Testis (tissue), 3 donors: ENCODE measurements around the gene FGA. TPM values are rescaled to one million over a fixed set of nuclear protein-coding genes. Genes with fewer than 3 reads are reported as not detected.

Source experiments
- DNase-seq: peaks from one replicate; pipeline ENCODE4 v3.0.0-alpha.2; 2019
- H3K27ac ChIP-seq, 2 donors: fragments of 200-600 bp; sonication (generic); one replicate each; pipeline ENCODE4 v1.5.1; 2019
- H3K27me3 ChIP-seq: fragments of 200-600 bp; sonication (generic); one replicate; pipeline ENCODE4 v1.5.1; 2019
- H3K36me3 ChIP-seq: fragments of 200-600 bp; sonication (generic); one replicate; pipeline ENCODE4 v1.5.1; 2017; ENCODE audit warnings: low read depth; ENCODE audit errors: missing control alignments
- H3K4me1 ChIP-seq: fragments of 200-600 bp; sonication (generic); one replicate; pipeline ENCODE4 v1.5.1; 2019
- H3K4me3 ChIP-seq, 2 donors: fragments of 200-600 bp; sonication (generic); one replicate each; pipeline ENCODE4 v1.5.1; 2017 to 2019
- H3K9me3 ChIP-seq: fragments of 200-600 bp; sonication (generic); one replicate; pipeline ENCODE4 v1.5.1; 2017
- POLR2A ChIP-seq: fragments of 450-650 bp; IDR thresholded peaks from one replicate; pipeline ENCODE4 v1.6.1; 2017; ENCODE audit warnings: antibody characterized with exemption, mild to moderate bottlenecking, moderate library complexity
- WGBS, 2 donors: methylation state at CpG; one replicate each; pipeline ENCODE4 v1.1.5; 2018; 5-methylcytosine and 5-hydroxymethylcytosine counted together
- intact Hi-C: fragments of 100-400 bp; cut with DNase I; formaldehyde crosslinking; loops from one replicate; pipeline ENCODE4 v1.15.1; 2023; ENCODE audit warnings: low total_unique reads
- polyA plus RNA-seq: library from polyadenylated mRNA; stranded (reverse); fragments of 350-450 nt; fragmentation: Illumina TruSeq; extraction: RNeasy Lipid Tissue Mini Kit (QIAGEN cat#74804); gene quantifications from one replicate; pipeline ENCODE4 v1.2.3, GENCODE V29; 2014; ENCODE audit warnings: low read depth, low replicate concordance; ENCODE audit not compliant: insufficient read depth
- total RNA-seq, 2 donors: library from RNA; depleted of rRNA; stranded (reverse); fragments of >200 nt; gene quantifications; one replicate each; pipeline ENCODE4 v1.2.3, GENCODE V29; 2016
- TF ChIP-seq, protein P1 (sequence below), 3 experiments: fragments of 450-650 bp in 2 of 3; fragments of 200-600 bp in 1 of 3; sonication (generic) in 1 of 3; IDR thresholded peaks; one replicate each; pipeline ENCODE4 v1.5.1; 2016 to 2019; ENCODE audit warnings: antibody characterized with exemption in 3 of 3, mild to moderate bottlenecking in 2 of 3, moderate library complexity in 1 of 3

FGA gene
- total and polyA plus RNA-seq, 3 donors from 2014 or later: 1.1 to 9.1 (median 1.4) TPM

GRCh38 chr4:154586296-154587033 lies 4.1 kb downstream of the FGA start:
- WGBS, 2 donors: 58 to 76% methylated on average over 11 to 13 of the region's 13 CpGs

GRCh38 chr4:154585369-154586018 lies 5.0 kb downstream of the FGA start:
- Histone ChIP-seq H3K9me3 (no peaks in the 10 kb centered on the region), H3K36me3 (no peaks in the 10 kb centered on the region), H3K27me3 (no peaks in the 10 kb centered on the region), H3K4me1 (no peaks in the 10 kb centered on the region), H3K27ac (no peak overlapping the region), H3K4me3 (peak overlapping the region in 1 of 2 donors; percentile 4)
- intact Hi-C loops: no loop called here
- DNase-seq: no peak
- 74 to 79% methylated on average over 10 of the region's 10 CpGs for WGBS, 2 donors
- TF ChIP-seq, protein P1, sequence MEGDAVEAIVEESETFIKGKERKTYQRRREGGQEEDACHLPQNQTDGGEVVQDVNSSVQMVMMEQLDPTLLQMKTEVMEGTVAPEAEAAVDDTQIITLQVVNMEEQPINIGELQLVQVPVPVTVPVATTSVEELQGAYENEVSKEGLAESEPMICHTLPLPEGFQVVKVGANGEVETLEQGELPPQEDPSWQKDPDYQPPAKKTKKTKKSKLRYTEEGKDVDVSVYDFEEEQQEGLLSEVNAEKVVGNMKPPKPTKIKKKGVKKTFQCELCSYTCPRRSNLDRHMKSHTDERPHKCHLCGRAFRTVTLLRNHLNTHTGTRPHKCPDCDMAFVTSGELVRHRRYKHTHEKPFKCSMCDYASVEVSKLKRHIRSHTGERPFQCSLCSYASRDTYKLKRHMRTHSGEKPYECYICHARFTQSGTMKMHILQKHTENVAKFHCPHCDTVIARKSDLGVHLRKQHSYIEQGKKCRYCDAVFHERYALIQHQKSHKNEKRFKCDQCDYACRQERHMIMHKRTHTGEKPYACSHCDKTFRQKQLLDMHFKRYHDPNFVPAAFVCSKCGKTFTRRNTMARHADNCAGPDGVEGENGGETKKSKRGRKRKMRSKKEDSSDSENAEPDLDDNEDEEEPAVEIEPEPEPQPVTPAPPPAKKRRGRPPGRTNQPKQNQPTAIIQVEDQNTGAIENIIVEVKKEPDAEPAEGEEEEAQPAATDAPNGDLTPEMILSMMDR (IDR thresholded peaks at IDR 0.05): no peak
- no peak for TF ChIP-seq POLR2A

More at GRCh38 chr4:154586296-154587033, 4.1 kb downstream of the FGA start:
- Histone ChIP-seq H3K4me1 (no peaks in the 10 kb centered on the region), H3K36me3 (no peaks in the 10 kb centered on the region), H3K27ac (no peak overlapping the region), H3K27me3 (no peaks in the 10 kb centered on the region), H3K4me3 (peak overlapping the region in 1 of 2 donors; percentile 4), H3K9me3 (no peaks in the 10 kb centered on the region)
- intact Hi-C loops: no loop called here
- no peak for TF ChIP-seq POLR2A
- TF ChIP-seq, protein P1 (IDR thresholded peaks at IDR 0.05): no peak
- peak; percentile 34 for DNase-seq

GRCh38 chr4:154584259-154584658 lies 6.3 kb downstream of the FGA start:
- no peak for DNase-seq
- Histone ChIP-seq H3K9me3 (no peaks in the 10 kb centered on the region), H3K4me1 (no peaks in the 10 kb centered on the region), H3K4me3 (no peak overlapping the region), H3K27me3 (no peaks in the 10 kb centered on the region), H3K27ac (no peak overlapping the region), H3K36me3 (no peaks in the 10 kb centered on the region)
- 86 to 93% methylated on average over 5 of the region's 5 CpGs for WGBS, 2 donors
- intact Hi-C loops: no loop called here
- TF ChIP-seq, protein P1 (IDR thresholded peaks at IDR 0.05): no peak
- TF ChIP-seq POLR2A: no peak

DNA sequence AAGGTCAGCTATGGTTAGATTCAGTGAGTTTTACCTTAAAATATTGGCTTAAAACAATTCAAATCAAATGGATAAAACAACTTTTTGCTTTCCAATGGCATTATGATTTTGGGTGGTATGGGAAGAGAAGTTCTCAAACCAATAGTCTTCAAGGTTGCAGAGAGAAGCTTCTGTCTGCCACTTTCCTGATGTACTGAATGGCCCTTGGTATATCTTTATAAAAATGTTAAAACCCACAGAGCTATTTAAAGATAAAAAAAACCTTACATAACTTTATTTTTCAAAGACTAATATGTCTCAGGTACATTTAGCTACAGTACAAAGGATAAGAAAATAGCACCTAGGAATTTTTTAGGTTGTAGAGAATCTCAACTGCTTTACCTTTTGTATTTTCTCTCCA lies 6.9 kb downstream of the FGA start:
- TF ChIP-seq, protein P1 (IDR thresholded peaks at IDR 0.05): no peak
- TF ChIP-seq POLR2A: no peak
- intact Hi-C loops: no loop called here

More for the DNA sequence above, 6.9 kb downstream of the FGA start:
- H3K36me3 ChIP-seq: no peaks in the 10 kb centered on the region
- H3K27me3 ChIP-seq: no peaks in the 10 kb centered on the region
- DNase-seq: no peak
- no peak overlapping the region for H3K27ac ChIP-seq
- H3K9me3 ChIP-seq: no peaks in the 10 kb centered on the region
- no peak overlapping the region for H3K4me3 ChIP-seq
- H3K4me1 ChIP-seq: no peaks in the 10 kb centered on the region
